GM19239 (cell line): ENCODE measurements around the gene C1orf226.

Experiments
- DNase-seq: peaks from one replicate; pipeline ENCODE4 v3.0.0; 2011; ENCODE audit warnings: low spot score; ENCODE audit not compliant: insufficient read length
- FAIRE-seq: peaks from 2 replicates; lab custom pipeline; 2011; peaks lifted over from hg19 to GRCh38; lab: Jason Lieb, UNC

The C1orf226 gene

GRCh38 chr1:162383516-162383915, 2.0 kb downstream of the C1orf226 start:
- DNase-seq (no peak), FAIRE-seq (no peak)

- FAIRE-seq (no peak), DNase-seq (no peak)
These were observed 2.6 kb downstream of the C1orf226 start for GRCh38 chr1:162384116-162384515.

- DNase-seq (no peak), FAIRE-seq (no peak)
These were observed 3.2 kb downstream of the C1orf226 start for GRCh38 chr1:162384601-162385279.

- no peak for FAIRE-seq
These were observed 3.7 kb downstream of the C1orf226 start for GRCh38 chr1:162385280-162385623.

GRCh38 chr1:162385702-162386101, 4.2 kb downstream of the C1orf226 start:
- DNase-seq, result no peak
- FAIRE-seq, result no peak

More at GRCh38 chr1:162385280-162385623, 3.7 kb downstream of the C1orf226 start:
- no peak for DNase-seq

GRCh38 chr1:162386292-162387225, 5.0 kb downstream of the C1orf226 start:
- FAIRE-seq, result no peak
- DNase-seq, result no peak

GRCh38 chr1:162387226-162388082, 5.9 kb downstream of the C1orf226 start:
- DNase-seq (no peak), FAIRE-seq (no peak)

GRCh38 chr1:162388083-162388594, 6.6 kb downstream of the C1orf226 start:
- DNase-seq (no peak), FAIRE-seq (no peak)

- FAIRE-seq, result no peak
- no peak for DNase-seq
These were observed 7.1 kb downstream of the C1orf226 start for GRCh38 chr1:162388615-162389014.

GRCh38 chr1:162389021-162389818, 7.7 kb downstream of the C1orf226 start:
- DNase-seq (no peak), FAIRE-seq (peak; percentile 82)

GRCh38 chr1:162389971-162390370, 8.4 kb downstream of the C1orf226 start:
- FAIRE-seq (no peak), DNase-seq (no peak)

- no peak for DNase-seq
- FAIRE-seq, result no peak
These were observed 9.1 kb downstream of the C1orf226 start for GRCh38 chr1:162390396-162391185.

- peak; percentile 29 for DNase-seq
- FAIRE-seq, result peak; percentile 79
These were observed 10.4 kb downstream of the C1orf226 start for GRCh38 chr1:162391790-162392563.

GRCh38 chr1:162396201-162396906, 14.8 kb downstream of the C1orf226 start:
- FAIRE-seq, result no peak
- DNase-seq, result no peak

GRCh38 chr1:162397039-162397448, 15.5 kb downstream of the C1orf226 start:
- DNase-seq, result no peak
- FAIRE-seq, result no peak

GRCh38 chr1:162397943-162398560, 16.5 kb downstream of the C1orf226 start:
- no peak for DNase-seq
- no peak for FAIRE-seq

- no peak for DNase-seq
- no peak for FAIRE-seq
These were observed 17.6 kb downstream of the C1orf226 start for GRCh38 chr1:162398999-162399580.
